ENCODE data around the gene CBFA2T2. TPM values are rescaled to one million over a fixed set of nuclear protein-coding genes. Genes with fewer than 3 reads are reported as not detected.
A peak's percentile ranks its signal among the peaks of the same experiment; 100 is the strongest.

The CBFA2T2 gene
- total RNA-seq, 1 donor, result 5.6 TPM

DNA sequence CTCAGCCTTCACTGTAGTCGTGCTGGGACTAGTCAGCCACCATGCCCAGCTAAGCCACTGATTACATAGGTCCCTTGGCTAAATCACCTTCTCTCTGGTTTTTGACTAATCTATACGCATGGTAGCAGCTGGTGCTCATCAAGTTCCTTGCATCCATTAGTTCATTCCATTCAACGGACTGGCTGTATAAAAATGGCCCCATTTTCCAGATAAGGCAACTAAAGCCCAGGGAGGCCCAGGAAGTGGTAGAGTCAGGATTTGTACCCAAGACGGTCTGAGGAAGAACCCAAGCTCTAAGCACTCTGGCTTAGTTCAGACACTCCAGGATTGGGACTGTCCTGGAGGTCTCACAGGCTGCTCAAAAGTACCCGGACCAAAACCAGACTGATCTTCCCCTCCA, 191.4 kb downstream of the CBFA2T2 start:
- TF ChIP-seq, protein P1, sequence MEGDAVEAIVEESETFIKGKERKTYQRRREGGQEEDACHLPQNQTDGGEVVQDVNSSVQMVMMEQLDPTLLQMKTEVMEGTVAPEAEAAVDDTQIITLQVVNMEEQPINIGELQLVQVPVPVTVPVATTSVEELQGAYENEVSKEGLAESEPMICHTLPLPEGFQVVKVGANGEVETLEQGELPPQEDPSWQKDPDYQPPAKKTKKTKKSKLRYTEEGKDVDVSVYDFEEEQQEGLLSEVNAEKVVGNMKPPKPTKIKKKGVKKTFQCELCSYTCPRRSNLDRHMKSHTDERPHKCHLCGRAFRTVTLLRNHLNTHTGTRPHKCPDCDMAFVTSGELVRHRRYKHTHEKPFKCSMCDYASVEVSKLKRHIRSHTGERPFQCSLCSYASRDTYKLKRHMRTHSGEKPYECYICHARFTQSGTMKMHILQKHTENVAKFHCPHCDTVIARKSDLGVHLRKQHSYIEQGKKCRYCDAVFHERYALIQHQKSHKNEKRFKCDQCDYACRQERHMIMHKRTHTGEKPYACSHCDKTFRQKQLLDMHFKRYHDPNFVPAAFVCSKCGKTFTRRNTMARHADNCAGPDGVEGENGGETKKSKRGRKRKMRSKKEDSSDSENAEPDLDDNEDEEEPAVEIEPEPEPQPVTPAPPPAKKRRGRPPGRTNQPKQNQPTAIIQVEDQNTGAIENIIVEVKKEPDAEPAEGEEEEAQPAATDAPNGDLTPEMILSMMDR (IDR thresholded peaks at IDR 0.05; ENCODE audit: insufficient read depth, low read depth, low read length), result no peak
- DNase-seq (ENCODE audit: low read depth), result no peak
- H3K4me3 ChIP-seq (ENCODE audit: low read depth, low read length), result no peak overlapping the region

GRCh38 chr20:33681728-33682353, 191.9 kb downstream of the CBFA2T2 start:
- H3K4me3 ChIP-seq (ENCODE audit: low read depth, low read length), result no peak overlapping the region
- TF ChIP-seq, protein P1 (IDR thresholded peaks at IDR 0.05; ENCODE audit: insufficient read depth, low read depth, low read length), result no peak
- DNase-seq (ENCODE audit: low read depth), result no peak

- TF ChIP-seq, protein P1 (IDR thresholded peaks at IDR 0.05; ENCODE audit: insufficient read depth, low read depth, low read length), result no peak
- DNase-seq (ENCODE audit: low read depth), result no peak
- H3K4me3 ChIP-seq (ENCODE audit: low read depth, low read length), result peak overlapping the region; percentile 54
Observed at GRCh38 chr20:33684533-33685327, 194.8 kb downstream of the CBFA2T2 start.

- peak overlapping the region; percentile 54 for H3K4me3 ChIP-seq (ENCODE audit: low read depth, low read length)
- TF ChIP-seq, protein P1 (IDR thresholded peaks at IDR 0.05; ENCODE audit: insufficient read depth, low read depth, low read length), result no peak
- peak; percentile 22 for DNase-seq (ENCODE audit: low read depth)
Observed at GRCh38 chr20:33685328-33686099, 195.6 kb downstream of the CBFA2T2 start.

GRCh38 chr20:33686100-33686983, 196.4 kb downstream of the CBFA2T2 start, which contains the start of gene E2F1:
Gene E2F1 (minus strand): TSS chr20:33686385. CDS start chr20:33686264, 121 bp downstream.
- TF ChIP-seq, protein P1 (IDR thresholded peaks at IDR 0.05; ENCODE audit: insufficient read depth, low read depth, low read length), result peak; percentile 27
- peak; percentile 91 for DNase-seq (ENCODE audit: low read depth)
- peak within 1 kb of the TSS; percentile 54 for H3K4me3 ChIP-seq (ENCODE audit: low read depth, low read length)

DNA sequence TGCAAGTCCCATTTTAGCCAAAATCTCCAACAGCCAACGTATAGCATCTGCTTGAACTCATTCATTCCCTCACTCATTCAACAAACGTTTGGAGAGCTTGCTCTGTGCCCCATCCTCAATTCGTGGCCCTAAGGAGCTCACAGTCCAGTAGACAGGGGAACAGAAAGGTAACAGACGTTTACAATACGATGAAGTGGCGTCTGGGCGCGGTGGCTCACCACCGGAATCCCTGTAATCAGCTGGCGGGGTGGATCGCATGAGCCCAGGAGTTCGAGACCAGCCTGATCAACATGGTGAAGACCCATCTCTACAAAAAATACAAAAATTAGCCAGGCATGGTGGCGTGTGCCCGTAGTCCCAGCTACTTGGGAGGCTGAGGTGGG, 197.1 kb downstream of the CBFA2T2 start:
- no peak for DNase-seq (ENCODE audit: low read depth)
- TF ChIP-seq, protein P1 (IDR thresholded peaks at IDR 0.05; ENCODE audit: insufficient read depth, low read depth, low read length), result no peak
- H3K4me3 ChIP-seq (ENCODE audit: low read depth, low read length), result peak overlapping the region; percentile 50

All from fibroblast of villous mesenchyme (primary cell).